HG02763 (cell line): ENCODE measurements around the gene CBX8.

Experiments
- ATAC-seq: cut with Tn5 transposase; IDR thresholded peaks from one replicate; pipeline ENCODE4 v1.9.1; 2021; ENCODE audit warnings: mild to moderate bottlenecking, moderate library complexity; ENCODE audit not compliant: unreplicated experiment

CBX8 gene

DNA sequence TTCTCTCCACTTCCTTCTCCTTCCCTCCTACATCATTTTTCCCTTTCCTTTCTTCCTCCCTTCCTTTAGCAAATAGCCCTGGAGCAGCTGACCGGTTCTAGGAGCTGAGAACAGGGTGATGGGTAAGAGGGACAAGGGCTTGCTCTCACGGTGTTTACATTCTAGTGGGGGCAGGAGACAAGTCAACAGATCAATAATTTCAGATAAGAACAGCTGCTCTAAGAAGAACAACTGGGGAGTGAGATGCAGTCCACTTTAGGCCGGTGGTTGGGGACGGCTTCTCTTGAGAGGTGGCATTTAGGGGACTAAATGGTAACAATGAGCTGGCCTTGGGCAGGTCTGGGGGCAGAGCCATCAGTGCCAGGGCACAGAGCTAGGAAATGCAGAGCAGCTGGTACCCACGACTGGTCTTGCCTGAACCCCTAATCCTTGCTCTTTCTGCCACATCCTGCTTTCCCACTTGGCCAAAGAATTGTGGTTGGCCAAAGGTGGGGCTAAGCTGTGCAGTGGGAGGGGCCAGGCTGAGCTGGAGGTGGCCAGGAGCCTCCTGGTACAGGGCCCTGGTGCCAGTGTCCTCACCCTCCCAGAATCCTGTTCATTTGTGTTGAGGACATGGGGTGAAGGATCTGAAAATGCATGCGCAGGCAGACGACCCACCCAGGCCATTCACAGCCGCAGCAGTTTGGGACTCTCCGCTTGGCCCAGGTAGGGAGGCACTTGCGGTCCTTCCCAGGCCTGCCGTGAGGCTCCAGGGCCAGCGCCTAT is 24.6 kb upstream of the CBX8 start:
- no peak for ATAC-seq

DNA sequence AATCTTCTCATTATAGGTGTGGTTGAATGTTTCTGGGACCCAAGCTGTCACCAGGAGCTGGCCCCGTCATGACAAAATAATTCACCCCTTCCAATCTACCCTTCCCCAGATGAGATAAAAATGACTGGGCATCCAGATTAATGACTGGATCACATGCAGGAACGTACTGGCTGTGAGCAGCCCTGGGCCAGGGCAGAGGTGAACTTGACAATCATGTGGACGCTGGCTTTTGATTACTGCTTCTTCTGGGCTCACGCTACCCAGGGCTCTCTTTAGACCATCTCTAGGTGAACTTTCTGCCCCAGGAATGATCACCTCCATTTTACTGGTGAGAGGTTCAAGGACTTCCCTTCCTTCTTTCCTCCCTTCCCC is 24.1 kb upstream of the CBX8 start:
- no peak for ATAC-seq

DNA sequence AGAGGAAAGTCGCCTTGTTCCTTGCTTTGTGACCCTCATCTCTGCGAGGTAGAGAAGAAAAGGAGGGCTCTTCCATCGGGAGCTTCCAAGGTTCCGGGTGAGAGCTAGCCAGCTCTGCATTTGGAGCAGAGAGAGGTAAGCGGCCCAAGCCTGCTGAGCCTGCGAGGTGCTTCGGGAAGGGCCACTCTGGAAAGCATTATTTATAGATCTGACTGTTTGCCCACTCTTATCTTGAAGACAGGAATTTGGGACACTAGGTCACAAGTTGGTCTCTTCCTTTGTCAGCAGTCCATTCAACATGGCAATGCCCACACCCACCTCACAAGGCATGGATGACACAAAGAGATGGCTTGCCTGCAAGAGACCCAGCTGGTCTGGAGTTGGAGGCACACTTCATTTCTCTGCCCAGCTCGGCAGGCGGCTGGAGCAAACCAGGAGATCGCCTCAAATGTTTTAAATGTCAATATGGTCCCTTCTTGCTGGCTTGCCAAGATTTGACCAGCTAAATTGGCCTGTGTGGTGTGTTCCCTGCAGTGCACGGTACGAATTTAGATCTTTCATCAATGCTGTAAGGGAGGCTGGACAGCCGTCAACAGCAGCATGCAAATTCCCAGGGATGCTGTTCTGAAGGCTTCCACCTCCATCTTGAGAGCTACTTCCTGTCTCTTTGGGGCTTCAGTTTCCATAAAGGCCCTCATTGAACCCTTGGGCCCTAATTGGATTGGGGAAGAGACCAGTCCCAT is 22.8 kb upstream of the CBX8 start:
- ATAC-seq, result no peak

DNA sequence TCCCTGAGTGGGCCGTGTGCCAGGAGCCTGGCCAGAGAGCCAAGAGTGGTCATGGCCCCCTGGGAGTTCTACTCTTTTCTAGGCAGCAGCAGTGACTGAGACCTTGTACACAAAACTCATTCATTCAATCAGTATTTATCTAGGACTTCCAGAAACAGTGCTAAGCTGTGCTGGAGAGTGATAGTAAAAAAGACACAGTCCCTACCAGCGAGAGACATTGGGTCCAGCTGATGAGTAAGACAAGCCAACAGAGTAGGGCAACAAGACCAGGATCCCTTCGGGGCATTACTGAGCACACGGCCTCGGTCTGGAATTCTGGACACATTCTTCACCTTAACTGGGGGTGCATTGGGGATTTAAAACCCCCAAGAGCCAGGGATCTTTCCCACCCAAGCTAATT is 22.2 kb upstream of the CBX8 start:
- no peak for ATAC-seq

DNA sequence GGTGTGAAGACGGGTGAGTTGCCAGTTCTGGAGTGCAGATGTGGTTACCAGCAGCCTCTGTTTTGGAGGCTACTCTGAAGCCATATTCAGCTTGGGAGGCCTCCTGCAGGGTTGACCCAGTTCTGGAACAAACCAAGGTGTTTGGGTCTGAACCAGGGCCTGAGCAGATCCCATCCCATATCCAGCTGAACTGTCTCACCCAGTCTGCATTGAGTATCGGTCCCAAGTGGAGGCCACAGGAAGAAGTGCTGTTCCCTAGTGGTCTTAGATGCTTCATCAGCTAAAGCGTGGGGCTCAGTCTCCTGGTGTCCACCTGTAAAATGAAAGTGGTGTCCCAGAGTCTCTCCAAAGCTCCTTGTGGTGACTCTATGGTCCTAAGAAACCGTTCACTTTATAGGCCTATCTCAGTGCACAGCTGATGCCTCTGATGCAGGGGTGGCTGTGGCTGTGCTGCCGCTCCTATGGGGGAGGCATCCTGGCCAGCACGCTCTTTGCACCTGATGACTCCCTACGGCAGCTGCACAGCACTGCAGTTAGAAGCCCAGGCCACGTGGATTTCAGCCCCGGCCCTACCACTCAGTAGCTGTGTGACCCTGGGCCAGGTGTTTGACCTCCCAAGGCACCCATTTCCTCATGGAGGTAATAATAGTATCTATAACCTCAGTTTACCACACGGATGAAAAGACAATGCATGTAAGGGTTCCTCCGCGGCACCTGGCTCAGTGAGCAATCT is 21.3 kb upstream of the CBX8 start:
- ATAC-seq, result no peak

GRCh38 chr17:79815836-79816461 is 19.1 kb upstream of the CBX8 start:
- no peak for ATAC-seq

GRCh38 chr17:79814974-79815835 is 18.3 kb upstream of the CBX8 start:
- ATAC-seq, result no peak

GRCh38 chr17:79814127-79814973 is 17.5 kb upstream of the CBX8 start:
- ATAC-seq, result no peak

DNA sequence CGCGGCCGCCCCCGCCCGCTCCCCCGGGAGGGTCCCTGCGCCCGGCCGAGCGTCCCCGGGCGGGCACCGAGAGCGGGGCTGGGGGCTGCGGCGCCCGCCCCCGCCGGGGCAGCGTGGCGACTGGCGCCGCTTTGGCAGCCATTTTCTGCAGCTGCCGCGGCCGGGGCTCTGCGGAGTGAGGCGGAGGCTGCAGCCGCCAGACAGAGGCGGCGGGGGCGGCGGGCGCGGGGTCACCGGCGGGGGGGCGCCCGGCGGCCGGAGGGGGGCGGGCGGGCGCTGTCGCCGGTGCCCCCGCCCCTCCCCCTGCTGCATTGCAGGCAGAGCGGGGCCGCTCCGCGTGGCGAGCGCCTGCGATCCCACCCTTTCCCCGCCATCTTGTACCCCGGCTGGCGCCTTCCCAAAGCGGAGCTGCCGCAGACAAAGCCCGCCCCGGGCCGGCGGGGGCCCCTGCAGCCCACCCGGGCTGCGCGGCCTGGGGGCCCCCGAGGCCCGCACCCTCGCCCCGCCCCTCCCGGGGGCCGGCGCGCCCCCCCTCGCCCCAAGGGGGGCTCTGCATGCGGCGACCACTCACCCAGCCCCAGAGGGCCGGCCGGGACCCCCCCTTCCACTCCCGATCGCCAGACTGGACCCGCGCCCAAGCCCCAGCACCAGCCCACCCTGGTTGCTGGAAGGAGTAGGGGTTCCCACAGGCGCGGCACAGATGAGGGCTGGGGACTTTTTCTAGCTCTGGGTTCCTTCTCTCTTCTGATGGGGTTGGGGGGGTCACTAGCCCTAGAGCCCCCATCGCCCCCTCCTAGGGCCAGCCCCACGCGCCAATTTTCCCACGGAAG is 16.6 kb upstream of the CBX8 start:
- ATAC-seq, result no peak

- no peak for ATAC-seq
These were observed 15.7 kb upstream of the CBX8 start for GRCh38 chr17:79812353-79813258.

- ATAC-seq, result no peak
These were observed 15.0 kb upstream of the CBX8 start for GRCh38 chr17:79811868-79812352.

DNA sequence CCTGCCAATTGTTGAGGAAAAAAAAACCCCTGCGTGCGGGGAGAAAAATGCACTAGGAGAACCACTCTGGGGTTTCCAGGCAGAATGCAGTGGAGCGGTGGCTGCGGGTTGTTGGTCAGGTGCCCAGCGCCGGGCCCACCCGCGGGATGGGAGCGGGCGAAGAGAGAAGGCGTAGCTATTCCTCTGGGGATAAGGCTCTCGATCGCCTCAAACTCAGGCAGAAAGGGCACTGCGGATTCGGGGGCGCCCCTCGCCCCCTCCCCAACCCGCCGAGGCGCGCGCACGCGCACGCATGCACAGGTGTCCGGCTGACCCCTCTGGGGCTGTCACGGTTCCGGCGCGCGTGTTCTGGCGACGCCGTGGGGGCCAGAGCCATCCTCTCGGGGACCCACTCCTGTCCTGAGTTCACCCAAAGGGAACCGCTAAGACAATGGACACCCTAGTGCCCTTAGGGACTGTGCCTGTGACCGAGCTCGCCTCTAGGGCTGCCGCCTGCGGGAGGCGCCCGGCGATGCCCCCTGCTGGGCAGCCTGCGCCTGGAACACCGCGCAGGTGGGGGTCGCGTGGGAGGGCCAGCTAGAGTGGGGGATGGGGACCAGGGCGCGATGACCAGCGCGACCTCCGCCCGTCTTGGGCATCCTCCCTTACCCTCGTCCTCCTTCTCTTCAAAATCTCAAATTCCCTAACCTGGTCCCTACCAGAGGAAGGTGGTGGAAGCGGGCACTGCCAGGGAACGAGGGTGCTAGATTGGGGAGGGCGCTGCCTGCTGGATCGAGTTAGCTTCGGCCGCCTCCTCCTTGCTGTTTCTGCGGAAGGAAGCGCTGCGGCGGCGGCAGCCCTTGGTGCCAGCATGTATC is 14.4 kb upstream of the CBX8 start:
- ATAC-seq, result no peak

GRCh38 chr17:79810130-79811010 is 13.5 kb upstream of the CBX8 start:
- ATAC-seq, result peak; percentile 66

- no peak for ATAC-seq
These were observed 12.8 kb upstream of the CBX8 start for GRCh38 chr17:79809530-79810129.
